Stimulated activated CD4-positive, alpha-beta T cell treated with anti-CD3 and anti-CD28 coated beads, Interleukin-12 subunit alpha, Interleukin-12 subunit beta, amount 100 ng/mL, for 24 hours (primary cell): ENCODE measurements around the gene LOXL3.

ENCODE experiments used
- DNase-seq, 2 experiments: peaks; one replicate each; pipeline ENCODE4 v3.0.0-alpha.2; 2020; ENCODE audit warnings: low read depth in 2 of 2

LOXL3 gene

GRCh38 chr2:74507145-74507925 lies 46.4 kb downstream of the LOXL3 start, which contains the start of gene PCGF1:
Gene PCGF1 (minus strand): TSS chr2:74507695. CDS start chr2:74507668, 27 bp downstream.
- peak; percentile 96 to 99 for DNase-seq

GRCh38 chr2:74505448-74506246 lies 48.1 kb downstream of the LOXL3 start:
- DNase-seq = no peak

GRCh38 chr2:74504591-74504990 lies 49.2 kb downstream of the LOXL3 start:
- DNase-seq = no peak

- no peak for DNase-seq
Observed at GRCh38 chr2:74503506-74504475, 50.0 kb downstream of the LOXL3 start.

- DNase-seq = peak in 1 of 2 experiments; percentile 40
Observed at GRCh38 chr2:74502720-74503505, 50.8 kb downstream of the LOXL3 start.

- DNase-seq = no peak
Observed at GRCh38 chr2:74502147-74502719, 51.5 kb downstream of the LOXL3 start.

GRCh38 chr2:74501335-74502071 lies 52.2 kb downstream of the LOXL3 start:
- no peak for DNase-seq

GRCh38 chr2:74500578-74500946 lies 53.2 kb downstream of the LOXL3 start:
- DNase-seq = no peak

GRCh38 chr2:74499940-74500577 lies 53.7 kb downstream of the LOXL3 start:
- no peak for DNase-seq

GRCh38 chr2:74499267-74499939 lies 54.3 kb downstream of the LOXL3 start, which contains the start of gene LBX2:
Gene LBX2 (minus strand): TSS chr2:74499603. CDS start chr2:74499537, 66 bp downstream.
- DNase-seq = peak in 1 of 2 experiments; percentile 43

GRCh38 chr2:74498500-74499266 lies 55.1 kb downstream of the LOXL3 start:
- DNase-seq = peak in 1 of 2 experiments; percentile 18

- peak in 1 of 2 experiments; percentile 16 for DNase-seq
Observed at GRCh38 chr2:74497777-74498499, 55.8 kb downstream of the LOXL3 start.

- DNase-seq = no peak
Observed at GRCh38 chr2:74496997-74497776, 56.6 kb downstream of the LOXL3 start.

GRCh38 chr2:74495440-74495839 lies 58.3 kb downstream of the LOXL3 start:
- no peak for DNase-seq

GRCh38 chr2:74493546-74493945 lies 60.2 kb downstream of the LOXL3 start:
- DNase-seq = no peak
